GM19025 (cell line): ENCODE data around the gene NCBP3.
"Not testable (repeated sequence)": the region's sequence is repeated elsewhere in the genome, so short reads cannot be mapped to it uniquely, and the experiment has no call there.

ENCODE experiments used
- ATAC-seq: cut with Tn5 transposase; IDR thresholded peaks from one replicate; pipeline ENCODE4 v1.9.1; 2021; ENCODE audit warnings: mild to moderate bottlenecking, low read depth, moderate library complexity; ENCODE audit not compliant: unreplicated experiment

The NCBP3 gene

DNA sequence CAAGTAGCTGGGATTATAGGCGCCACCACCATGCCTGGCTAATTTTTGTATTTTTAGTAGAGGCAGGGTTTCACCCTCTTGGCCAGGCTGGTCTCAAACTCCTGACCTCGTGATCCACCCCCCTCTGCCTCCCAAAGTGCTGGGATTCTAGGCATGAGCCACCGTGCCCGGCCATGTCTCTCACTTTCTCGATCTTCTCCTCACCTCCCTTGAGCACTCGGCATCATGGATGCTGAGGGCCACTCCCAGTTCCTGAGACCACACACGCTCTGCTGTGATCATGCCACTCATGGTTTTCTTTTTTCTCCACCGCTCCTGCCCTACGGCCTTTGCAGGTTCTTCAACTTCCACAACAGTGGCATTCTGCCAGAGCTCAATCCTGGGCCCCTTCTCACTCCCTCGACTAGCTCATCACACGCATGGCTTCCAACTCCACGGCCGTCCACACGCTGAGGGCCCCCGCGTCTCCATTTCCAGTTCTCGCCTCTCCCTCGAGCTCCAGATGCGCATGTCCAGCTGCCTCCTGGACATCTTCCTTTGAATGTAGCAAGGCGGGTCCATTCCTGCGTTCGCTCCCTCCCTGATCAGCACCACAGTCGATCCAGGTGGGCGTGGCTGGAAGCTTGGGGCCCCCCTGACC is 5.5 kb upstream of the NCBP3 start:
- no peak for ATAC-seq

DNA sequence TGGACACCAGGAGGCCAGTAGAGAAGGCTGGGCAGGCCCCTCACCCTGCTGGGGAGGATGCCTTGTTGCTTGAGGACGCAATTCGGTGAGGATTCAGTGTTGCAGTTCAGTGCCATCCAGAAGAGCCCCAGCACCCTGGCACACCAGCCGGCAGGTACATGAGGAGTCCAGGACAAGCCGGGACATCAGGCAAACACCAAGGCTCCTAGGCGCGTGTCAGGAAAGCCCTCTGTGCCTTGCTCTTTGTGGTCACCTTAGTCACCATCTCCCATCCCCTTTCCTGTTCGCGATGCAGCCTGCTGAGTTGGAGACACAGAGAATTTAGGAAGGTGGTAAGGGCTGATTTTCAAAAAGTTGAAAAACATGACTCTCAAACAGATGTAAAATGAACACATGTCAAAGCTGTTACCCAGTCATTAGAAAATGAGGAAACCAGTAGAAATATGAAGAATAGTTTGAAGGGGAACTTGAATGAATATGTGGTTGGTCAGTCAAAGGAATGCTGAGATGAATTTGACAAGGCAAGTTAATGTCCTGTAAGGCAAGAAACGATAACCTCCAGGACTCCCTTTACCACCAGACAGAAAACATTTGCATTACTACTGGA is 2.3 kb upstream of the NCBP3 start:
- ATAC-seq = no peak

DNA sequence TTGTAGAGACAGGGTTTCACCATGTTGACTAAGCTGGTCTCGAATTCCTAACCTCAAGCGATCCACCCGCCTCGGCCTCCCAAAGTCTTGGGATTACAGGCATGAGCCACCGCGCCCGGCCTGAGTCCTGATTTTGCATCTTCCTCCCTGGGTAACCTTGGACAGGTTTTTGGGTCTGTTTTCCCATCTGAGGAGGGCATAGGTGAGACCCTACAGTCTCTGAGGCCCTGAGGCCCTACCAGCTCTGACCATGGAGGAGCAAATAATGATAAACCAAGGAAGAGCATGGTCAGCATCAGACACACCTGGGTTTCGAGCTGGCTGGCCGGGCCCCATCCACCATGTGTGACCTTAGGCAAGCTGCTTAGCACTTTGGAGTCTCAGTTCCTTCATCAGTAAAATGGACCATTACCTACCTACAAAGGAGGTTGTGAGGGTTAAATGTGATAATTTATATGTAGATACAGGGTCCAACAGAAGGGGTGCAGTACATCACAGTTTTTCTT is 1.2 kb upstream of the NCBP3 start:
- ATAC-seq = no peak

DNA sequence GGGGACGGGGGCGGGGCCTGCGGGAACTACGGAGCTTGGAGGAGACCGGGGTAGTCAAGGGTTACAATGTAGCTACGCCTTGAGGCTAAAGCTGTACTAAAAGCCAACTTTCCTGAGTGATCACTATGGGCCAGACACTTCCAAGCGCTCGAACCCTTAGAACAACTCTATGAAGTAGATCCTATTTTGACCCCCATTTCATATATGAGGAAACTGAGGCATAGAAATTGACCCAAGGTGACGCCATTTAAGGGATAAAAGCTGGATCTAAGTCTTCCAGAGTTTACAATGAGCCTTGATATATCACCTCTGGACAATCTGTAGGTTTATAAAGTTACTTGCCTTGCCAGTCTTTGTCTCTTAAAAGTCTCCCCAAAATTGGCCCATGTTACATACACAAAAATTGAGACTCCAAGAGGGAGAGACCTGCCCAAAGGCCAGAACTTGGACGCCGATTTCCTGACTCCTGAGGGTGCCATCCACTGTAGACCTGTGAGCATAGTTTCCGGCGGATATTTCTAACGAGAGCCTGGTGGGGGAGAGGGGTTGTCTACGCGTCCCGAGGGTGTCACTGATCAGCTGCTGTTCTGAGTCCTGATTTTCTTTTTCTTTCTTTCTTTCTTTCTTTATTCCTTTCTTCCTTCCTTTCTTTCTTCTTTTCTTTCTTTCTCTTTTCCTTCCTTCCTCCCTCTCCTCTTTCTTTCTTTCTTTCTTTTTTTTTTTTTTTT is 555 bp upstream of the NCBP3 start:
- ATAC-seq = no peak

DNA sequence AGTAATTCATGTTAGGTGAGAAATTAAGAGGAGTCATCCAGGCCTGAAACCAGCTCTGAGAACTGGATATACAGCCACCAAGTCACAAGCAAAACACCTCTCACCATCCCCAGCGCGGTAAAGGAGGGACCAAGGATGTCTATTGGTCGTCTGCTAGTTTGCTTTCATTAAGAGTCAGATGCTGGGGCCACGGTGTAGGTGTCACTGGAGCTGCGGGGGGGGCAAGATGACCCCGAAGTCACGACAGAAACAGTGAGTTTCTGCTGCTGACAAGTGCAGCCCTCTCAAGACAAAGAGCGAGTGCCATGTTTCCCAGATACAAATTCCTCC is 790 bp downstream of the NCBP3 start:
- no peak for ATAC-seq

DNA sequence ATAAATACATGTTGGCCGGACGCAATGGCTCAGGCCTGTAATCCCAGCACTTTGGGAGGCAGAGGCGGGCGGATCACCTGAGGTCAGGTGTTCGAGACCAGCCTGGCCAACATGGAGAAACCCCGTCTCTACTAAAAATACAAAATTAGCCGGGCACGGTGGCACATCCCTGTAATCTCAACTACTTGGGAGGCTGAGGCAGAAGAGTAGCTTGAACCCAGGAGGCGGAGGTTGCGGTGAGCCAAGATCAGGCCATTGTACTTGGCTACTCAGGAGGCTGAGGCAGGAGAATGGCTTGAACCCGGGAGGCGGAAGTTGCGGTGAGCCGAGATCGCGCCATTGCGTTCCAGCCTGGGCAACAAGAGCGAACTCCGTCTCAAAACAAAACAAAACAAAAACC is 1.5 kb downstream of the NCBP3 start:
- not testable (repeated sequence) for ATAC-seq

DNA sequence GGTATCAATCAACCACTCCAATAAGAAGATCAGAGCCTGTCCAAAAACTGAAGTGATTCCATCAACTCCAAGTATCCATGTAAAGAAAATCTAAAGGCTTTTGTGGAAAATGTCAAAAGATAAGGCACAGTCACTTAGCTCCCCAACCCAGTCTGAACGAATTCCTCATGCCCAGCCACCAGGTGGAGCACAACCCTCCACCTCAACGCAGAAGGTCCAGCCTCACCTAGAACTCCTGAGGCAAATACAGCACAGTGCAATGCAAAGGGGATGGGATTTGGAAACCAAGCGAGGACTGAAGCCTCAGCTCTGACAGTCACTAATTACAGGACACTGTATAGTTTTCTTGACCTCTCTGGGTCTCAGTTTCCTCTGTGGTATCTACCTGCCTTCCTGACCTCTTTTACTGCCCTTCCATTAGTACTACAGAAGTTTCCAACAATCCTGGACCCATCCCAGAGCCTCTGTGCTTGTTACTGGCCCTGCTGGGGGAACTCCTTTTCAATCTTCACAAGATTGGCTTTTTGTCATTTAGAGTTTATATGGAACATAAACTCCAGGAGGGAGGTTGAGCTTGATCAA is 2.0 kb downstream of the NCBP3 start:
- ATAC-seq = no peak

DNA sequence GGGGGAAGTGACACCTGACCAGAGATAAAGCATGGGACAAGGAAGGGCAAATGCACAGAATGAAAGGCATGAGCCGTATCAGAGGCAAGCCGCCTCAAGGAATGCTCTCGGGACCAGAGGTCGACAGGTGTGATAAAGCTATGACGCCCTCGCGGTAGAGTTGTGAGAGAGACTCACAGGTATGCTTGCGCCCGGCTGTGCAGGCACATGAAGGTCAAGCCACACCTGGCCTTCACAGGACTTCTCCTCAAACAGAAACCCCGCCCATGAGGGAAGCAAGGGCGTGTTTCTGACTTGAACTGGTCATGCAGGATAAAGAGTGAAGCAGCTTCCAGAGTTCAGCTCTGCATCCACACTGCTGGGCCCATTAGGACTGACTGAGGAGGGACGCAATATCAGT is 7.8 kb downstream of the NCBP3 start:
- no peak for ATAC-seq

DNA sequence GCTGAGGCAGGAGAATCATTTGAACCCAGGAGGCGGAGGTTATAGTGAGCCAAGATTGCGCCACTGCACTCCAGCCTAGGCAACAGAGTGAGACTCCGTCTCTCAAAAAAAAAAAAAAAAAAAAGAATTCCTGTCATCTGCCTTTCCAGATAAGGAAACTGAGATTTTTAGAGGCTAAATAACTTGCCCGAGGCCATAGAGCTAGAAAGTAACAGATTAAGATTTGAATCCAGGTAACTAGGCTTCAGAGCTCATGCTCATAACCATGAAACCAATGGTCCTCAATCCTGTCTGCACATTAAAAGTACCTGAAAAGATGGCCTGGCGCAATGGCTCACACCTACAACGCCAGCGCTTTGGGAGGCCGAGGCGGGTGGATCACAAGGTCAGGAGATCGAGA is 9.5 kb downstream of the NCBP3 start:
- ATAC-seq = no peak

DNA sequence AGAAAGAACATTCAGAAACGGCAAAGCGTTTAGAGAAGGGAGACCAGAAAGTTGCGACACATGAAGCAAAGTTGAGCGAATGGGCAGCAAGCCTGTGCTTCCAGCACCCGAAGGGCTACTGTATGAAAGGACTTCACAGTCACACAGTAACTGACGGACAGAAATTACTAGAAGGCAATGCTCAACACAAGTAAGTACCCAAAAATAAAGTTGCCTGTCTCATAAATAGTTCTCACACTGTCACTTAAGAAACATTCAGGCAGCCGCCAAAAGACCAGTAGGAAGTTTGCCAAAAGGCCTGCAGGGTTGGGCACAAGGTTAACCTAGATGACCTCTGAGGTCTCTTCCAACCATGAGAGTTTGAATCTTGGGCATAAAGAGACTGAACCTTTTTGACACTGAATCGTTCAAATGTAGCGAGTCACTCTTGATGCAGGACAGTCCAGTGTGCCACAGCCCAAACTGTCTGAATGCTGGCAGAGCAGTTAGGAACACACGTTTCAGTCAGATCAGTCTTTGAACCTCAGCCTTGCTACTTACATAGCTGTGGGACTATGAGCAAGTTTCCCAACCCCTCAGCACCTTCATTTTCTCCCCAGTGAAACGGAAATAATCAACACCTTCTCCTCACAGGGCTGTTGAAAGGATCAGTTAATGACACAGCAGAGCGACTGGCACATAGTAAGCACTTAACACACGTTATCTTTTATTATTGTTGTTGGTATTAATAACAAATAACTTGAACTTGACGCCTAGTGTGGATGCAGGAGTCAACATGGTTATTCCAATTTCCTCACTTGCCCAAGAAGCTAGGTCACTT is 10.4 kb downstream of the NCBP3 start:
- ATAC-seq = no peak

DNA sequence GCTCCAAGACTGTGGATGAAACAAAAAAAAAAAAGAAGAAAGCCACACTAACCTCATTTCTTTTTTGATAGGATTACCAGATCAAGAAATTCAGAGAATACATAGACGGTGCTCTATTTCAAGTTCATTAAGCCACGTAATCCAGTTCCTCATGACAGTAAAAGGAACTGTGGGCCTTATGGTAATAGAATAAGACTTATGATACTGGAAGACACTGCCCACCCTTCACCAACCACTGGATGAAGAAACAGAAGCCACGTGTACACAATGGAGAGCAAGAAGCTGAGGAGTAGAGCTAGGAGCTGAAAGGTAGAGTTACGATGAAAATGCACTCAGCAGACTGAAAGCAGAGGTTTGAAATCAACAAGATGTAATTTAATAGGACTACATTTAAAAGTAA is 11.2 kb downstream of the NCBP3 start:
- ATAC-seq = no peak

DNA sequence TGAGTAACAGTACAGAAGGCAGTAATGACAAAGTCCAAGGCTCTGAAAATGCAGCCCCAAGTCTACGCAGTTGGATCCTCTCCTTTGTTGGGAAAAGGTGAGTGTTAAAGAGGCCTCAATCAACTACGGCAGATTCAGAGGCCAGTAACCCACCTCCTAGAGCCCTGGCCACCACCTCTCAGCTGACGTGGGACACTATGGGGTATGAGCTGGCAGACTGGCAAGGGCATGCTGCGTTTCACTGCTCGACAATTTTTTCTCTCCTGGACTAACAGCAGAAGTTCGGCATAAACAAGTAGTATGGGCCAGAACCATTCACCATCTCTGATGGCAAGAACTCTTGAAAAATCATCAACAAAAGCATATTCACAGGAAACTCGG is 17.2 kb downstream of the NCBP3 start:
- ATAC-seq = no peak

DNA sequence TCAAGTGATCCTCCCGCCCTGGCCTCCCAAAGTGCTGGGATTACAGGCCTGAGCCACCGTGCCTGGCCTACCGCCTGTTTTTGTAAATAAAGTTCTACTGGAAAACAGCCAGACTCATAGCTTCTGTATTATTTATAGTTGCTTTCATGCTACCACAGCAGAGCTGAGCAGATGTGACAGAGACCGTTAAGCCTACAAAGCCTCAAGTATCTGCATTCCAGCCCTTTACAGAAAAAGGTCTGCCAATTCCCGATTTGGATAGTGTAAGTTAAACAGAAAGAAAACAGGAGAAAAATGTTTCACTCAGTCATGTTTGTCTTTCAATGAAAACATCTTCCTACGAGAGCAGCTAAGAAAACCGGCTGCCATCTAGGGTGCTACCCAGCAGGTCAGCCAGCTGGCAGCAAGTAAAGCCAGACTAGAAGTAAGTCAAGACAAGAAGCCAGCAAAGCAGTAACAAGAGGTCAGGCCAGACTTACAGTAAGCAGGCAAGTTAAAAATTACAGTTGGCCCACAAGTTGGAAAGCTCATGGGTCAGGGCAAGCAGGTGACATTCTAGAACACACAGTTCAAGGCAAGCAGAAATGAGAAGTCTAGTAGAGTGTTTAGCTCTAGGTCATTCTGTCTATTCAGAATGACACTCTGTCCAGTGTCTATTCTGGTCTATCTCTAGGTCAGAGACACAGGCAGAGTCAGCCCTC is 17.7 kb downstream of the NCBP3 start:
- ATAC-seq = no peak

DNA sequence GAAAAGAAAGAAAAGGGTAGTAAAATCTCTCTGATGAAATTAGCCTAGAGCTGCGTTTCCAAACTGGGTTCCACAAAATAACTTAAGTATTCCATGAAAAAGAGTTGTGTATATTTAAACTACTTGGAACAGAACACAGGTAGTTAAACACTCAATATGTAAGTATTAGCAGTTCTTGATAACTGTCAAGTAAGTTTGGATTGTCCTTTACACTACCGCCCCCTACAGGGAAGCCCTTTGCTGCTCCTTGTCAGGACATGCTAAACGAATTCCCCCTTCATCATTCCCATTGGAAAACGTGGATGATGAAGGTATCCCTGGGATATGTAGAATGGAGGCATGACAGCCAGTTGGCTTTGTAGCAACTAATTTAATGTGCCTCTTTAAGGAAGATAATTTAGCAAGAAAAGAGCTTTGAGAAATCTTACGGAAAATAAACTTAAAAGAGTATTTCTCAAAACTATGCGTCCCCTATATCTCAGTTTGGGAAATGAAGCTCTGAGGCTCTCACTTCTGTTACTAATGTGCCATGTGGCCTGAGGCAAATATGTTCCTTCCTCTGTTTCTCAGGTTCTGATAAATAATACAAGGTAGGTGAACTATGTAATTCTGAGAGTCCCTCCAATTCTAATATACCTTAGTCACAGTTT is 18.8 kb downstream of the NCBP3 start:
- no peak for ATAC-seq

DNA sequence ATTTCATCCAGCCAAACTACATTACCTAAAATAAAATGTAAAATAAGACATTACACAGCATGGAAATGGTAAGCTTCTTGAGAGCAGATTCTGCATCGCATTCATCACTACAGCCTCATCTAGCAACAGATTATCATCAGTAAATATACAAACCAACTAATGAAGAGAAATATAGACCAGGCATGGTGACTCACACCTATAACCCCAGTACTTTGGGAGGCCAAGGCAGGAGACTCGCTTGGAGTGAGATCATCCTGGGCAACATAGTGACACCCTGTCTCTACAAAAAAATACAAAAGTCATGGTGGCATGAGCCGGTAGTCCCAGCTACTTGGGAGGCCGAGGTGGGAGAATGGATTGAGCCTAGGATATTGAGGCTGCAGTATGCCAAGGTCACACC is 19.9 kb downstream of the NCBP3 start:
- ATAC-seq = no peak

DNA sequence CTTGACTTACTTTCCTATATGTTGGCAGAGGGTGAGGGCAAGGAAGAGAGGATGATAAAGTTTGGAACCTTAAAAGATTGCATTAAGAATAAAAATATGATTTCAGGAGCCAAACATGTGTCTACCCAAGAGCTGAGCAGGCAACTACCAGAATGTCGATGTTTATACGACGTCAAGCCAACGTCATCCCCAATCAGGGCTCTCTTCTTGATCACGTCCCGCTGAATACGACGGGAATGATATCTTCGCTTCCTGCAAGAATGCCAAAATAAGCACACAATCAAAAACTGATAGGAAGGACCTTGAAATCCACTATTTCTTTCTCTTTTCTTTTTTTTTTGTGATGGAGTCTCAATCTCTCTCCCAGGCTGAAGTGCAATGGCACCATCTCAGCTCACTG is 24.9 kb downstream of the NCBP3 start:
- ATAC-seq = no peak

DNA sequence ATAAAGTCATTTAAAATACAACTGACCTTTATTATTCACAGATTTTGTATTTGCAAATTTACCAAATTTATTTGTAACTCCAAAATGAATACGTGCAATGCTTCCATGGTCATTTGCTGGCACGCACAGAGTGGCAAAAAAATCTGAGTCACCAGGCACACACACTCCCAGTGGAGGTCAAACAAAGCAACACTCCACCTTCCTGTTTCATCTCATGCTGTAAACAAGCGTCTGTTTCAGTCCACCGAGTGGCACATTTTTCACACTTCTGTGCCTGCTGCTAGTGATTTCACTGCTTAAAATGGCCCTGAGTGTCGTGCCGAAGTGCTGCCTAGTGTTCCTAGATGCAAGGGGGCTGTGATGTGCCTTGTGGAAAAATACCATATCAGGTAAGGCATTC is 27.3 kb downstream of the NCBP3 start:
- no peak for ATAC-seq

DNA sequence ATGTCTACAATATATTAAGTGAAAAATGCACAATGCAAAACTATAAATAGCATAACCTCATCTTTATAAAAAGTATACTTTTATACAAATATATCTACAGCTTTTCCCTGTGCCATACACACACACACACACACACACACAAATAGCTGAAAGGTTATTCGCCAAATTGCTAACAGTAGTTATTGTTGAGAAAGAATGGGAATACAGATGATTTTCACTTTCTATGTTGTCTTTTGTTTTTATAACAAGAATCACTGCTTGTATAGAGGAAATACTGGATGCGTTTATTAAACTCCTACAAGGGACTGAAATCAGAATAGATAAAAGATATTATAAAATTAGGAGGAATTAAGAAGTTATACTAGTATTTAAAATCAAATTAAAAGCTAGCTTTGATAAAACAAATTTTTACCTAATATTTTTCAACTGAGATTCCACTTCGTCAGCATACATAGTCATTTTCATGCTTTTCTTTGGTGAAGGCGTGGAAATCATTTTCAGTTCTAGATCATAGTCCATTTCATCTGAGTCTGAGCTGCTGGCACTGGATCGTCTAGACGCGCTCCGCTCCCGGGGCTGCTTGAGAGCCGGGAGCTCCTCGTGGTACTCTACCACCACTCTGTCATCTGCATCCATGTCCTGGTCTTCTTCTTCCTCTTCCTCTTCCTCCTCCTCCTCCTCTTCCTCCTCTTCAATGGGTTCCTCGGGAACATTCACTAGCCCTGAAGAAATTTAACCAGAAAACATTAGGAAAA is 28.0 kb downstream of the NCBP3 start:
- ATAC-seq = no peak

DNA sequence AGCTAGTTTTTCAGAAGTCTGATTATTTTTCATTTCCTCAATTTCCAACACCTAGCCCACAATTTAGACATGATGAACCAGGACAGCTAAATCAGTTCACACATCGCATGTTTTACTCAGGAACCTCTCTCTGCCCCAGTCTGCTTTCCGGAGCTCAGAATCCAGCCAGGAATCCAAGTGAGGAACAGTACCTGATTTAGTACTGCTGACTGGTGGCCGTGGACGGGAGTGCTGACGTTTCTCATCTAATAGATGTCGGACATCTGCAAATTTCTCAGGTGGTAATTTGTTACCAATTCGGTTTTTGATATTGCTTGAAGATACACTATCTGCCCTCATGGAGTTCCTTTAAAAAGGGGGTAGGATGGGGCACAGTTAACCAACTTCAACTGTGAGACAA is 30.1 kb downstream of the NCBP3 start:
- ATAC-seq = no peak
